GM21576 (cell line): ENCODE data around the gene PRKCB.
"Not testable (repeated sequence)": the region's sequence is repeated elsewhere in the genome, so short reads cannot be mapped to it uniquely, and the experiment has no call there.

Source experiments
- ATAC-seq: cut with Tn5 transposase; IDR thresholded peaks from one replicate; pipeline ENCODE4 v1.9.1; 2021; ENCODE audit warnings: mild to moderate bottlenecking, moderate library complexity; ENCODE audit not compliant: unreplicated experiment

Gene PRKCB

GRCh38 chr16:24152048-24152447, 316.3 kb downstream of the PRKCB start:
- ATAC-seq = not testable (repeated sequence)

- ATAC-seq = no peak
Observed at GRCh38 chr16:24152826-24153225, 317.0 kb downstream of the PRKCB start.

GRCh38 chr16:24156777-24157176, 321.0 kb downstream of the PRKCB start:
- no peak for ATAC-seq

DNA sequence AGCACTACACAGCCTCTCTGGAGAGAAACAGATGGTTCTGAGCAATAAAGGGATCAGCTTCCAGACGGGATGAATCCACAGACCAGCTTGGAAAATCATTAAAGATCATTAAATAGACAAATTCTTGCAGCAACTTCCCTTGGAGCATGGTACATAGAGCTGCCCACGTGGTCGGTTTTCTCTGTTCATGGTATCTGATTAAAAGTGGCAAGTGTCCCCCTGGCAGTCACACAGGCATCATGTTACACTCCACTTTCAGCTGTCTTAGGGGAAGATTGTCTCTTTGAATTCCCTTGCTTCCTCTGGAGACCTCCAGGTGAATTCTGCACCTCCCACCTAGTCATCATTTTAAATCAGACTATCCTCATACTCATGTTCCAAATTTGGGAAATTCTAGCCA, 328.2 kb downstream of the PRKCB start:
- ATAC-seq = no peak

DNA sequence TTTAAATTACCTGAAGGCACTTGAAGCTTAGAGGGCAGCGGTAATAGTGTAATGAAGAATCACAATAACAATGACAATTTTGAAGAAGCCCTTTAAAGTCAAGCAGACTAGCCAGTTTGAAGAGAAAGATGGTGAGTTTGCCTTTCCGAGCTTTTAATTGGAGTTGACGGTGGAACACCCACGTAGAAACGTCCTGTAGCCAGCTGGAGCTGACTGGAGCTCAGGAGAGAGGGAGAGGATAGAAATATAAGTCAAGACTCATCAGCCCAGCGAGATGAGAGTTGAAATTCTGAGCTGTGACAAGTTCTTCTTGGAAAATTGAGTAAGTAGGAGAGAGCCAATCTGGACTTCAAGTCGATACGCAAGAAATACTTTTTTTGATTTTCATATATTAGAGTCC, 328.6 kb downstream of the PRKCB start:
- ATAC-seq = no peak

DNA sequence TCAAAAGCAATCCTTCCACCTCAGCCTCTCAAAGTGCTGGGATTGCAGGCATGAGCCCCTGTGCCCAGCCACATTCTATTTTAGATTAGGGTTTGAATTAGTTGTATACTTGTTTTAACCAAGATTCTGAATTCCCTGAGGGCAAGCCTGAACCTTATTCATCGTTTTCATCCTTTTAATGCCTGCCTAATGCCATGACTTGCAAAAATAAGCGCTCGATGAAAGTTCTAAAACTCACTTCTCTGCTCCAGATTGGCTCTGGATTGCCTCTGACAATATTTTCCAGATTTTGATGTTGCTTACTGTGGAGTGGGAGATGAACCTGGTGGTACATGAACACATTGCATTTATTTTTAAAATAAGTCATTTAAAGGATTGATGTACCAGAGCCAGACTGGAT, 329.5 kb downstream of the PRKCB start:
- no peak for ATAC-seq

GRCh38 chr16:24166661-24167528, 331.1 kb downstream of the PRKCB start:
- ATAC-seq = no peak

DNA sequence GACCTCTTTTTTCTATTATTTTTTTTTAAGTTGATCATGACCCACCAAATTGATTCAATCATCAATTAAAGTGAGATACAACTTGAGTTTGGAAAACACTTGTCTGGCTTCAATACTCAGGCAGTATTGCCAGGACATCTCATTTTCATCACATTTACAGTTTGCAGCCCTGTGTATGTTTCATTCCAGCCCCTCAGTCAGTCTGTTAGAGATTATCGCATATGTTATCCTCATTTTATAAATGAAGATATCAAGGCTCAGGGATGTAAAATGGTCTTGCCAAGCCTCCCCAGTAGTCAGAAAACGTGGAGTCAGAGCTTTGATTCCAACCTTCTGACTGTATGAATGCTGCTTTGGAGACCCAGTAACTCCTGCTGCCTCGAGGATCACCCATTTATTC, 333.1 kb downstream of the PRKCB start:
- ATAC-seq = no peak

DNA sequence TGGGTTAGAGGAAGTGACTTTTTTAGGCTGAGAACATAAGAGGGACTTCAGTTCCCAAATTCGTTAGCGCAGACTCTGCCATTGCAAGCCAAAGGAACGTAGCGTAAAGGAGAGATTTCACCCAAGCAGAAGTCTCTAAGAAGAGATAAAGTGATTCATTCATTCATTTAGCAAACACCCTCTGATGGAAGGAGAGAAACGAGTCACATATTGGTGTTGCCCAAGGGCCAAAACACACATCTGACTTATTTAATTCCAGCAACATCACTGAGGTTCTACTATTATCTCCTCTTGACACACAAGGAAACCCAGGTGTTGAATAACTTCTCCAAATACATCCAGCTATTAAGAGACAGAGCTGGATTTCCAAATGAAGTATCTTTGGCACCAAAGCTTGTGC, 334.6 kb downstream of the PRKCB start:
- ATAC-seq = no peak

DNA sequence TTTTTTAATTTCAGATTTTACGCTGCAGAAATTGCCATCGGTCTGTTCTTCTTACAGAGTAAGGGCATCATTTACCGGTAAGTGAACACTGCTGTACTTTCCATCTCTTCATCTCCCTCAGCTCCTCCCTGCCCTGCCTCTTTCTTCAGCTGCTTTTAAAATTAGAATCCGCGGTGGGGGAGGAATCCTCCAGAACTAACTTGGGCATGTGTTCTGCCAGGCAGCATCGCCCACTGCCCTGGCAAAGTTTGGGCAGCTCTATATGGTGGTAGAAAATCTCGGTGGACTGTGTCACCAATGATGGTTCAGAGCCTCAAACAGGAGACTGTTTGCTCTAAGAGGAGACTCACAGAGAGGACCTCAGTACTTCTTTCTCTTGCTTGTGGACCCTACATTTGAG, 338.7 kb downstream of the PRKCB start:
- ATAC-seq = no peak

- no peak for ATAC-seq
Observed at GRCh38 chr16:24174957-24175356, 339.2 kb downstream of the PRKCB start.

- ATAC-seq = no peak
Observed at GRCh38 chr16:24178496-24178895, 342.7 kb downstream of the PRKCB start.

DNA sequence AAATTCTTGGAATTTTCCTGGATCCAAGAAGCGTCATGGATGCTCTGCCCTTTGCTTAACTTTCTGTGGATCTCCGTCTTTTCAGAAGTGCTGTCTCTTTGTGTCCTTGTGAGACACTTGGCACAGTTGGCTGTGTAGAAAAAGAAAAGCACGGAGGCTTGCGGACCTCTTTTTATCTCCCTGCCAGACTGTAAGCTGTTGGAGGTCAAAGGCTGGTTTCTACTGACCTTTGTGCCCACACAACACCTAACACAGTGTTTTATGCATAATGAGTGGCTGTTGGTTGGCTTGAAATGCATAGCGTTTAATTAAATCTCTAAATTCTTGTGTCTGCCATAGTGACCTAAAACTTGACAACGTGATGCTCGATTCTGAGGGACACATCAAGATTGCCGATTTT, 344.7 kb downstream of the PRKCB start:
- no peak for ATAC-seq

DNA sequence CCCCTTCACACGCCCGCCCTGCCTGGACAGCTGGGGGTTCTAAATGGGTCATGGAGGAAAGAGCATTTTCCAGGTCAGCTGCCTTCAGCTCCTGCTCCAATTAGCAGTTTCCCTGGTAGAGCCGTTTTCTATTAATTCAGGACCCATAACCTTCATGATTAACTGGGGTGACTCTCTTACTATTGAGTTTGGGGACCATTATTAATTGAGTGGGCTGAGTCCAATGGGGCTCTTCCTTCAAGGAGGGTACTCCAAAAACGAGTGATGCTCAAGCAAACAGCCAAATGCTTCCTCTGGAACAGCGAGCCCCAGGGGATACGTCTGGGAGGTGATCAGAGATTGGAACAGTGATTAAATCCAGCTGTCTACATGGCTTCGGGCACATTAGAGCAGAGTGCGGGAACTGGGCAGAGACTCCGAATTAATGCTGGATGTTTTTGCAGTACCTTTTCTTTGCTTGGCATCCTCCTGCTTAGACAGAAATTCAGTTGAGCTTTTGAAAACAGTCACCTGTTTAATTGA, 352.3 kb downstream of the PRKCB start:
- ATAC-seq = no peak

GRCh38 chr16:24188751-24189318, 353.1 kb downstream of the PRKCB start:
- no peak for ATAC-seq

DNA sequence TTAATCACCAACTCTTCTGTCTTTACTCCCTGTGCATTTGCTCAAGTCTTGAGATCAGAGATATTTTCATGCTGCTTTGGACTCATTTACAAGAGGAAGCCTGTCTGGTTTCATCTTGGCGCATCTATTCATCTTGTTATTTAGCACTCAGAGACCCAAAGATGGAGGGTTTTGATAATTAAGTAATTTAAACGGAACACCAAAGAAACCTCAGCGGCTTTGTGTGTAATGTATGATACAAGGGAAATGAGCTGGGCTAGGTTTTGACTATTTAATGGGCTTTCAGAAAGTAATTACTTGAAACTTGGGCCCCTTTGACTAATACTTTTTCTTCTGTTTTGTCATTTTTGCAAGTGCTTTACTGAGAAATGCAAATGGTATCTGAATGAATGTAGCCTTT, 354.2 kb downstream of the PRKCB start:
- no peak for ATAC-seq

GRCh38 chr16:24191876-24192402, 356.2 kb downstream of the PRKCB start:
- ATAC-seq = no peak

DNA sequence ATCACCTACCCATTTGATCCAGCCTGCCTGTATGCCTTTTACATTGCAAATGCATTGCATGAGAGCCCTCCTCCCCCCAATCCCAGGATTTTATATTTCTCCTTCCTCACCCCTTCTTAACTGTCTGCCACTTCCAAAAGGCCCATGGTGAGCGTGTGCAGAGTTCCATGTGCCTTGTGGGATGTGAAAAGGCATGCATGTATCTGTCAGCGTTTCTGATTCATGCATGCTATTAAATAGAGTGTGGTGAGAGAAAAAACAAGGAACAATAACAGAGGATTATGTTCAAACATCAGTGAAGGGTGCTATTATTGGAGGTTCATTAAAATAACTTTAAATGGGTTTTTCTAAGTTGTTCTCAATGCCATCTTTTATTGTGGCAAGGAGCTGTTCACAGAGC, 359.4 kb downstream of the PRKCB start:
- no peak for ATAC-seq

DNA sequence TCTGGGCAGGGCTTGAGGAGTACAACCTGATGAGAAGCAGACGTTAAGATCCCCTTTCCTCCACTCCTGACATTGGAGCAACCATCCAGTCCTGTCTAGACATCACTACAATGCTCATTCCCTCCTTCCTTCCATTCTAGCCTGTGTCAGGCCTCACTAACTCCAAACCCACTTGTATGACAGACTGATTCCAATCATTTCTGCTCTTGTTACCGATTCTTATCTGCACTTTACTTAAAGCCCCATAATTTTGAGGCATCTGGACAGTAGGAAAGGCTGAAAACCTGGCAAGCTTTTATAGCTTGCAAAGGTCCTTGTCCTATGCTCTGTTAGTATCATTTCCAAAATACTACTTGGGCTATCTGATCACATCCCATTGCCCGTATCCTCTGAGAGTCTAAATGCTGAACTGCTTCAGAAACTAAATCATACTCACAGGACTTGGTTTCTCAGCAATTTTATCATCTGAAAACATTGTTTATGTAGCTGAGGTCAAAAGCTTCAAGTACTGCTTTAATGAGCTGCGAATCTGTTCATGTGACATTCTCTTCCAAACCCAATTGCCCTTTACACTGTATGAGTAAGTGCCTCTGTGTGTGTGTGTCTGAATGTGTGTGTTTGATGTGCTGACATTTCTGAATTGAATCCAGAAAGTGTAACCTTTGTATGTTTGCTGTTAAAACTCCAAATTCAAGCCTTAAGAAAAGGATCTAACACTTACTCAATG, 363.2 kb downstream of the PRKCB start:
- no peak for ATAC-seq

- no peak for ATAC-seq
Observed at GRCh38 chr16:24203675-24204074, 367.9 kb downstream of the PRKCB start.

DNA sequence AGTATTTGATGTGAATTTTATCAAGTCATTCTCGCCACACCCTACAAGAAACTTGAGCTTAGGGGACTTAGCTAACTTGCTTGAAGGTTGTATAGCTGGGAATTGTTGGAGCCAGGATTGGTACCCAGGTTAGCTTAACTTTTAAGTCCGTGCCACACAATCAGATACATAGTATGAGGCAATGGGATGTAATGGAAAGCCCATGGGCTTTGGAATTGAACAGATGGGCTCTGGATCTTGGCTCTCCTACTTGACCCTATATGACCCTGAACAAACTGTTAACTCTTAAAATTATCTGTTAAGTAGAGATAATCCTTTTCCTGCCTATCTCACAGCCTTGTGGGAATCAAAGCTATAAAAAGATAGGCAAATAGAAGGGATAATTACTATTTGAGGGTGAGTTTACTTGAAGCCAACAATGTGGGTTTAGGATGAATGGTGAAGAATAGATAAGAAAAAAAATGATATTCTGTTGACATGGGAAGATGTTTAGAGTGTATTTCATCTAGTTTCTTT, 368.4 kb downstream of the PRKCB start:
- ATAC-seq = no peak
